CD1c-positive myeloid dendritic cell (primary cell): ENCODE data around the gene DNAJC12.
"Not testable (repeated sequence)": the region's sequence is repeated elsewhere in the genome, so short reads cannot be mapped to it uniquely, and the experiment has no call there.

ENCODE experiments used
- DNase-seq: peaks from one replicate; pipeline ENCODE4 v3.0.0-alpha.2; 2016; ENCODE audit errors: extremely low spot score

The DNAJC12 gene

DNA sequence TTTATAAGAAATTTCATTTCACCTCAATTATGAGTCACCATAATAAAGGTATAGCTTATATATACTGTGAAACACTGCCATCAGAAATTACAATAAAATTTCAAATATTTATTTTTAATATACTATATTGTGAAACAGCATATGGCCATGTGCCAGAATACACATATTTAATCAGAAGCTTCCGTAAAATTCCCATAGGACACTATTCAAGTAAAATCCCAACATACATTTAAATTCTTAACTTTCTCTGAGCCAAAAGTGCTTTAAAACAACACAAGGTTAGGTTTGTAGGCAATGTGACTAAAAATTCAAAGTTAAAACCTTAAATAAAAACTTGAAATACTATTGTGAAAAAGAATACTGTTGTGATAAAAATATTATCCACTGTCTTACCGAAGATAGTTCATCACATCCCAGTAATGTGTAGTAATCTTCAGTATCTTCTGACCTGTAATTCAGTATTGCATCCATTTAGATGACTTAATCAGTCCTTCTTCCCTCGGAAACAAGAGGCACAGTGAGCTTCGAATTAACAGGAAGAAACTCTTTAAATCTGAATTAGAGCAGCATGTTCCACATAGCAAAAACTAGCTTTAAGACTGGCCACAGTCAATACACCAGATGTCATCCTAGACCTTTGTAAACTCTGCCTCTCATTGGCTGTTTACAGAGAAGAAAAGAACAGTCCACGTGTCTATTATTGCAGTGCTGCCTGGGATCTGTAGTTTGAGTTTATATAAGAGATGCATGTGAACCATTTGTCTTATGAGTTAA lies at the start of gene DNAJC12:
Gene DNAJC12, minus strand, starts transcription at position 648 of the 774 bp plus-strand sequence. Its CDS starts 177 bp downstream, at position 471.
- peak; percentile 48 for DNase-seq

- DNase-seq = peak; percentile 87
Measured at GRCh38 chr10:67884842-67885670, 47.1 kb upstream of the DNAJC12 start.

DNA sequence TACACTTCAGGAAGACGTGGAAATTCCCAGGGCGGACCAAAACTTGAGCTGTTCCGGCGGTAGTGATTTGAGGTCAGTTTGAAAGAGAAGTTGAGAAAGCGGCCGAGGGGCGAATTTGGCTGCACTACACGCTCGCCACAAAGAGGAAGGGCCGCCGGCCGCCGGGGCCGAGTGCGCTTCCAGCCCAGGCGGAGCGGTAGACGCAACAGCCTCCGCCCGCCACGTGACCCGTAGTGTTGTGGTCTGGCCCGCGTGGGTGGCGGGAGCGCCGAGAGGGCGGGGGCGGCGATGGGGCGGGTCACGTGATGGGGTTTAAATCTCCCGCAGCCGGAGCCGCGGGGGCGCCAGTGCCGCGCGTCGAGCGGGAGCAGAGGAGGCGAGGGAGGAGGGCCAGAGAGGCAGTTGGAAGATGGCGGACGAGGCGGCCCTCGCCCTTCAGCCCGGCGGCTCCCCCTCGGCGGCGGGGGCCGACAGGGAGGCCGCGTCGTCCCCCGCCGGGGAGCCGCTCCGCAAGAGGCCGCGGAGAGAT lies 46.4 kb upstream of the DNAJC12 start, which contains the start of gene SIRT1:
Gene SIRT1, plus strand, starts transcription at position 344 of the 529 bp plus-strand sequence. Its CDS starts 66 bp downstream, at position 410.
- peak; percentile 97 for DNase-seq

DNA sequence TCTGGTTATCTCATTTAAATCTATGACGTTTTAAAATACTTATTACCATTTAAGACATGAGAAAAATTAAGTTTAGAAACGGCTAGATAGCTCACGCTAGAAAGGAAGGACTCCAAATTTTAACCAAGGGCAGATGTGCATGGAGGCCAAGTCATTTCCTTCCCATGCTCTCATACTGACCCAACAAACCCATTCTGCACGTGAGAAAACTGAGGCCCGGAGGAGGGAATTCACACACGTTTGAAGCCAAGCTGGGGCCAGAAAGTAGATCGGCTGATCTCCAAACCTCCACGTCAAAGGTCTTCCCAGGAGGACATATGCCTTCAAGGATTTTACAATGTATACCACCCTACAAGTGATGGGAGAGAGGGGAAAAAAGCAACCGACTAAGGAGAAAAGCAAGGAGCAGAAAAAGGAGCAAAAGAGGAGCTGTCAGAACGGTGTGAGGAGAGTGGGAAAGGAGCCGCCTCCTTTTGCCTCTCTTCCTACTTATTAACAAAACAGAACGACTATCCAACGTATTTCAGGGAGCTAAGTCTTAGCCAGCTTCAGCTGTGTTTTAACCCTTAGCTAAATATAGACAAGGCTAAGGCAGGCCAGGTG lies 45.8 kb upstream of the DNAJC12 start:
- no peak for DNase-seq

DNA sequence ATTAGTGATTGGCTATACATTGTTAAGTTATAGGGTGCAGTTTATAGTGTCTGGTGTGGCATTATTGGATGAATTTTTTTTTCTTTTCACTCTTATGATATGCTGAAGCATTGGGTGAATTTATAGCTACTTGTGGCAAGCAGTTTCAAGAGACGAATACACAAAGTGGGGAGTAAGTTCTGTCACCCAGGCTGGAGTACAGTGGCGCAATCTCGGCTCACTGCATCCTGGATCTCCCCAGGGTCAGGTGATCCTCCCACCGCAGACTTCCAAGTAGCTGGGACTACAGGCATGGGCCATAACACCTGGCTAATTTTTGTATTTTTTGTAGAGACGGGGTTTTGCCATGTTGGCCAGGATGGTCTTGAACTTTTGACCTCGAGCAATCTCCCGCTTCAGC lies 40.1 kb upstream of the DNAJC12 start:
- DNase-seq = no peak

DNA sequence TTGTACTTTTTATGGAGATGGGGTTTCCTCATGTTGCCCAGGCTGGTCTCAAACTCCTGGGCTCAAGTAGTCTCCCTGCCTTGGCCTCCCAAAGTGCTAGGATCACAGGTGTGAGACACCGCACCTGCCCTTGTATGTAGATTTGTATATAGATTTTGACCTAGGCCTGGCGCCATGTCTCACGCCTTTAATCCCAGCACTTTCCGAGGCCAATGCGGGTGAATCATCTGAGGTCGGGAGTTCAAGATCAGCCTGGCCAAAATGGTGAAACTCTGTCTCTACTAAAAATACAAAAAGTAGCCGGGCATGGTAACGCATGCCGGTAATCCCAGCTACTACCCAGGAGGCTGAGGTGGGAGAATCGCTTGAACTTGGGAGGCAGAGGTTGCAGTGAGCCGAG lies 39.4 kb upstream of the DNAJC12 start:
- DNase-seq = not testable (repeated sequence)

DNA sequence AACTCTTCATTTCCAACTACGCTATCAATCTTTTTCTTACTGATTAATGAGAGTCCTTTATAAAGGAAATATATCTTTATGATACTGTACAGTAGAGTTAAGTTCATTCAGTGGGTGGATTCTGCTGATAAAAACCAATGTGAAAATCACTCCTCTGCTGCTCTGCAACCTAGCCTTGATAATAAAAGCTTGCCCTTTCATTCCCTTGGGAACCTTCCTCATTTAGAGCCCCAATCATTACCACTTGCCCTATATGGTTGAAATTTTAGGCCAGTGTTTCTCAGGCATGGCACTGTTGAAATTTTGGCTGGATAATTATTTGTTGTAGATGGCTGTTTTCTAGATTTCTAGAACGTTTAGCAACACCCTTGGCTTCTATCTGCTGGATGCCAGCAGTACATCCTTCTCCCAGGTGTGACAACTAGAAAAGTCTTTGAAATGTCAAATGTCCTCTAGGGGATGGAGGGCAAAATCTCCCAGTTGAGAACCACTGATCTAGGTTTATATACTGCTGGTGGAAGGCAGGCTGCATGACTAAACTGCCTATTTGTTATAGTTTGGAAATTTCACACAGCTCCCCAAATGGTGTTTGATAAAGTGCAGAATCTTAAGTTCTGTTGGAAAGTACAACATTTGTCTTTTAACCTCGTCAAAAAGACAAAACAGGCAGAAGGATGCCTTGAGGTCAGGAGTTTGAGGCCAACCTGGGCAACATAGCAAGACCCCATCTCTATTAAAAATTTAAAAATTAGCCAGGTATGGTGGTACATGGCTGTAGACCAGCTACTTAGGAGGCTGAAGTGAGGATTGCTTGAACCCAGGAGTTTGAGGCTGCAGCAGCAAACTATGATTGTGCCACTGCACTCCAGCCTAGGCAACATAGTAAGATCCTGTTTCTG lies 37.6 kb upstream of the DNAJC12 start:
- DNase-seq = no peak

- DNase-seq = no peak
Measured at GRCh38 chr10:67869996-67870395, 32.0 kb upstream of the DNAJC12 start.

- no peak for DNase-seq
Measured at GRCh38 chr10:67868132-67868531, 30.1 kb upstream of the DNAJC12 start.

- DNase-seq = peak; percentile 86
Measured at GRCh38 chr10:67864607-67865371, 26.8 kb upstream of the DNAJC12 start.

DNA sequence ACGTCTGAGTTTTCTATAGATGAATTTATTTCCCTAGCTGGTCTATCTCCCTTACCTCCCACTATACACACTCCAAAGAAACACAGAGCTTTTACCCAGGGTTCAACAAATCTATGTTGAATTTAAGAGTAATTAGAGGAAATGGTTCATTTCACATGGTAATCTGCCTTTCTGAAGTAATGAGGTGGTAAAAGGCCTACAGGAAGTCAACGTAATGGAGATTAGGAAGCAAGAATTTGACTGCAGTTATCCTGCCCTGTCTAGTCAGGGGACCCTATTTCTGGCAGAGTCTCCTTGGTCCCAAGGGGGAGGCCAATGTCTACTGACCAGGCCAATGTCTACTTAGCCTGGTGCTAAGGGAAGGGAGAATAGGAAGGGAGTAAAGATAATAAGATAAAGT lies 25.1 kb upstream of the DNAJC12 start:
- no peak for DNase-seq

- no peak for DNase-seq
Measured at GRCh38 chr10:67861750-67862432, 23.9 kb upstream of the DNAJC12 start.

DNA sequence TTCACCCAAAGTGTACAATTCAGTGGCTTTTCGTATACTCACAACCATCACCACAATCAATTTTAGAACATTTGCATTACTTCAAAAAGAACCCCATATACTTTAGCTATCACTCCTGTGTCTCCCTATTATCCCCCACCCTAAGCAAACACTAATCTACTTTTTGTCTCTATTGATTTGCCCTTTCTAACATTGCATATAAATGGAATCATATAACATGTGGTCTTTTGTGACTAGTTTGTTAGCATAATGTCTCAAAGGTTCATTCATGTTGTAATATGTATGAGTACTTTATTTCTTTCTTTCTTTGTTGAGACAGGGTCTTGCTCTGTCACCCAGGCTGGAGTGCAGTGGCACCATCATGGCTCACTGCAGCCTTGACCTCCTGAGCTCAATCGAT lies 21.0 kb upstream of the DNAJC12 start:
- DNase-seq = no peak

DNA sequence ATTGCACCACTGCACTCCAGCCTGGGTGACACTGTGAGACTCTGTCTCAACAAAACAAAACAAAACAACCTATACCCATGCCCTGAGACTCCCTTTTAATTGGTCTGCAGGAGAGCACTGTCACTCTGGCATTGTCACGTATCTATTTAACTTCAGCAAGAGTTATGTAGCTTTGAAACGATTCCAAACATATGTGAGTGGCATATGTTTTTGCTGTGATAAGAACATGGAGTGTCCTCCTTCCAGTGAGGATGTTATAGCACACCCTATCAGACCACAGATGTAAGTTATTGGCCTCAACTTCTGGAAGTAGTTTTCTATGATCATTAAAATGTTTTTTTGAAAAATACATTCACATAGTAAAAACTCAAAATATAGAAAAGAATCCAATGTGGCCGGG lies 15.5 kb upstream of the DNAJC12 start:
- DNase-seq = no peak

DNA sequence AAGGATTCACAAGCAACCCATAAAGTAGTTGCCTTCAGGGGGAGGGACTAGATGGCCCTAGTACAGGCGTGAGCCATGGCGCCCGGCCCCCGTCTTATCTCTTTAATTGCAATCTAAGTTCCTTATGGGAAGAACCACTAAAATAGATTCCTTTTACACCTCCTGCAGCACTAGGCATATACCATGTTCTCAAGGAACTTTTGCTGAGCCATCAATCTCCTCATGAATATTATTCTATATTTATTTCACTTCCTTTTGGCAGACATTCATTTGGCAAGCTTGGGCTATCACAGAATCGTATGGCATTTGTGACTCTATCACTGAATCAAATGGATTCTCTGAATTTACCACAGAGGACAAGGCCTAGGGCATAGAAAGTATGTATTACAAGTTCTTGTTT lies 14.8 kb upstream of the DNAJC12 start:
- DNase-seq = no peak

GRCh38 chr10:67851186-67851585 lies 13.2 kb upstream of the DNAJC12 start:
- no peak for DNase-seq

- DNase-seq = peak; percentile 95
Measured at GRCh38 chr10:67849331-67850011, 11.5 kb upstream of the DNAJC12 start.

DNA sequence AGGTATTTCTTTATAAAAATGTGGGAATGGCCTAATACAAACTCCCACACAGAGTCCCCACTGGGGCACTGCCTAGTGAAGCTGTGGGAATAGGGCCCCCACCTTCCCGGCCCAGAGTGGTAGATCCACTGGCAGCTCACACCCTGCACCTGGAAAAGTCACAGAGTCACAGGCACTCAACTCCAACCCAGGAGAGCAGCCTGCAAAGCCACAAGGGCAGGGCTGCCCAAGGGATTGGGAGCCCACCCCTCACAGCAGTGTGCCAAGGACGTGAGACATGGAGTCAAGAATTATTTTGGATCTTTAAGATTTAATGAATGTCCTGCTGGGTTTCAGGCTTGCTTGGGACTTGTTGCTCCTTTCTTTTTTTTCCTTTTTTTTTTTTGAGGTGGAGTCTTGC lies 5.3 kb upstream of the DNAJC12 start:
- DNase-seq = no peak

DNA sequence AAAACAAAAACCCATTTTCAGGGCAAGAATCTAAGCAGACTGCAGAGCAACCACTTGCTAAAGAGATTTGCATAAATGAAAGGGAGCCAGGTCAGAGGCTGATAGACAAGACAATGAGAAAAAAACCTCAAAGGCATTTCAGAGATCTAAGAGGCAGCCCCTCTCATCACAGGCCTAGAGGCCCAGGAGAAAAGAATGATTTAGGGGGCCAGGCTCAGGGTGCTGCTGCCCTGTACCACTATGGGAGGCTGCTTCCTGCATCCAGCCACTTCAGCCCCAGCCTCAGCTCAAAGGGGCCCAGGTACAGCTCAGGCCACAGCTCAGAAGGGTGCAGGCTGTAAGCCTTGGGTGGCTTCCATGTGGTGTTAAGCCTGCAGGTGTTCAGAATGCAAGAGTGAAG lies 3.7 kb upstream of the DNAJC12 start:
- DNase-seq = no peak
